Gastrocnemius medialis (tissue), 4 donors: ENCODE results near the gene CCL8. TPM values are rescaled to one million over a fixed set of nuclear protein-coding genes. Genes with fewer than 3 reads are reported as not detected.

Experiments used
- ATAC-seq, 2 donors: fragments of 150-250 bp; one replicate each; pipeline ENCODE4 v1.9.1; 2016
- DNase-seq, 2 donors: peaks; one replicate each; pipeline ENCODE4 v3.0.0-alpha.2; 2019
- H3K27ac ChIP-seq, 4 donors: fragments of 200-600 bp; sonication (generic); 1 replicate in 1 of 4; 2 replicates in 3 of 4; pipeline ENCODE4 v1.5.1; 2016 to 2018; ENCODE audit warnings: mild to moderate bottlenecking in 2 of 4, moderate library complexity in 1 of 4
- H3K27me3 ChIP-seq, 3 donors: fragments of 200-600 bp; sonication (generic) in 2 of 3; 1 replicate in 1 of 3; 2 replicates in 2 of 3; pipeline versions ENCODE4 v1.5.1 to v1.6.0; 2016 to 2019; ENCODE audit warnings: mild to moderate bottlenecking in 1 of 3, moderate library complexity in 1 of 3
- H3K36me3 ChIP-seq, 2 donors: fragments of 200-600 bp; sonication (generic) in 1 of 2; one replicate each; pipeline ENCODE4 v1.5.1; 2017 to 2018
- H3K4me1 ChIP-seq, 2 donors: fragments of 200-600 bp; sonication (generic) in 1 of 2; one replicate each; pipeline ENCODE4 v1.5.1; 2016 to 2017; ENCODE audit warnings: mild to moderate bottlenecking in 2 of 2
- H3K4me3 ChIP-seq, 4 donors: fragments of 200-600 bp; sonication (generic) in 3 of 4; 1 replicate in 1 of 4; 2 replicates in 3 of 4; pipeline ENCODE4 v1.5.1; 2016 to 2019; ENCODE audit warnings: mild to moderate bottlenecking in 2 of 4
- H3K9me3 ChIP-seq, 3 donors: fragments of 200-600 bp; sonication (generic) in 2 of 3; 1 replicate in 1 of 3; 2 replicates in 2 of 3; pipeline ENCODE4 v1.5.1; 2016 to 2019
- POLR2A ChIP-seq, 2 donors: fragments of 450-650 bp; IDR thresholded peaks; one replicate each; pipeline ENCODE4 v1.6.1; 2017; ENCODE audit warnings: antibody characterized with exemption in 2 of 2, mild to moderate bottlenecking in 2 of 2, moderate library complexity in 2 of 2
- in situ Hi-C, 4 donors: fragments of 200-750 bp; cut with MboI; loops; one replicate each; pipeline versions ENCODE4 v1.15.0 to v1.8.0; 2017; ENCODE audit warnings: low sequenced_read_pairs in 4 of 4
- intact Hi-C: fragments of 100-400 bp; cut with DNase I; formaldehyde crosslinking; loops from one replicate; pipeline ENCODE4 v1.15.1; 2023; ENCODE audit warnings: low total_unique reads
- total RNA-seq, 4 donors: library from RNA; depleted of rRNA; stranded (reverse); fragments of >200 nt; gene quantifications; one replicate each; pipeline versions ENCODE4 v1.1.0 to v1.2.3, GENCODE V29; 2016
- TF ChIP-seq, protein P1 (sequence below), 5 experiments: fragments of 450-650 bp in 3 of 5; fragments of 200-600 bp in 2 of 5; sonication (generic) in 2 of 5; IDR thresholded peaks in 4 of 5; conservative IDR thresholded peaks in 1 of 5; 1 replicate in 4 of 5; 2 replicates in 1 of 5; pipeline ENCODE4 v1.5.1; 2016 to 2019; ENCODE audit warnings: antibody characterized with exemption in 5 of 5, mild to moderate bottlenecking in 3 of 5, moderate library complexity in 3 of 5

The CCL8 gene
- total RNA-seq, 4 donors from 2014 or later: 0.61 TPM; not detected in 3

DNA sequence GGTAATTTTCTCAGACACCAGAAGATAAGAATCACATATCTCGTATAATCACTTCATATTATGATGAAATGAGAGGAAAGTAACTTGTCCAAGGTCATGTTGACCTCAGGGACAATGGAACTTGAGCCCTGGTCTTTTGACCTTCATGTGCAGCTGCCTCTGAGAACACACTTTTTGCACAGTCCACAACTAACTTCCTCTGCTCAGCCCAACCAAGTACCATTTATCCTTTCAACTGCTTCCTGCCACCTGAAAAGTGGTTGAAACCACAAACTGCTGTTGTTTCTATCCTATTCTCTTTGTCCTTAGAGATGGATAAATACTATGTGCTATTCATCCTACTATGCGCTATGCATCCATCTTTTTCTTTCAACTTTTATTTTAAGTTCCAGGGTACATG lies 46.1 kb downstream of the CCL8 start:
- Histone ChIP-seq H3K4me1 (no peaks in the 10 kb centered on the region), H3K36me3 (no peaks in the 10 kb centered on the region), H3K4me3 (no peak overlapping the region), H3K9me3 (no peaks in the 10 kb centered on the region), H3K27ac (no peak overlapping the region), H3K27me3 (no peaks in the 10 kb centered on the region)
- no peak for DNase-seq
- no peak for TF ChIP-seq POLR2A (IDR thresholded peaks at IDR 0.05)
- TF ChIP-seq, protein P1, sequence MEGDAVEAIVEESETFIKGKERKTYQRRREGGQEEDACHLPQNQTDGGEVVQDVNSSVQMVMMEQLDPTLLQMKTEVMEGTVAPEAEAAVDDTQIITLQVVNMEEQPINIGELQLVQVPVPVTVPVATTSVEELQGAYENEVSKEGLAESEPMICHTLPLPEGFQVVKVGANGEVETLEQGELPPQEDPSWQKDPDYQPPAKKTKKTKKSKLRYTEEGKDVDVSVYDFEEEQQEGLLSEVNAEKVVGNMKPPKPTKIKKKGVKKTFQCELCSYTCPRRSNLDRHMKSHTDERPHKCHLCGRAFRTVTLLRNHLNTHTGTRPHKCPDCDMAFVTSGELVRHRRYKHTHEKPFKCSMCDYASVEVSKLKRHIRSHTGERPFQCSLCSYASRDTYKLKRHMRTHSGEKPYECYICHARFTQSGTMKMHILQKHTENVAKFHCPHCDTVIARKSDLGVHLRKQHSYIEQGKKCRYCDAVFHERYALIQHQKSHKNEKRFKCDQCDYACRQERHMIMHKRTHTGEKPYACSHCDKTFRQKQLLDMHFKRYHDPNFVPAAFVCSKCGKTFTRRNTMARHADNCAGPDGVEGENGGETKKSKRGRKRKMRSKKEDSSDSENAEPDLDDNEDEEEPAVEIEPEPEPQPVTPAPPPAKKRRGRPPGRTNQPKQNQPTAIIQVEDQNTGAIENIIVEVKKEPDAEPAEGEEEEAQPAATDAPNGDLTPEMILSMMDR (IDR thresholded peaks at IDR 0.05 in 4 of 5, conservative IDR thresholded peaks at IDR 0.05 in 1 of 5): no peak
- ATAC-seq: no peak
- intact Hi-C loops (loop anchor here (10.0 kb wide), 1 partner anchor 591 kb away; no protein-coding TSS in a partner anchor), in situ Hi-C loops (loop anchor here in 2 of 4 donors (10.0 kb wide), 1 partner anchor 171 kb away; no protein-coding TSS in a partner anchor)

DNA sequence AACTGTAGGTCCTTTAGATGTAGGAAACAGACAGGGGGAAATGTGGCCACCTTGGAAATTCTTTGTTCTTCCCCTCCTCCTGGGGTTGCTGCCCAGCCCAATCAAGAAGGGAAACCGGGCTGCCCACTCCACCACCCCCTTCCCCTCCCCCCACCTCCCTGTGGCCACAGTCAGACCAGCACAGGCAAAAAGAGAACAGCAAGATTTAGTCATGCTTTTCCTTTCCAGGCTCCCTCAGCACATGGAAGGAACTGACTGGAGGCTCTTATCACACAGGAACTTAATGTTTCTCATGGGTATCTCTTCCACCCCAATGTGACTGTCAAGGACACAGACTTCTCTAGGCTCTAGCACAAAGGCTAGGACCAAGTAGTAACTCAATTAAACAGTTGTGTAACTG lies 46.8 kb downstream of the CCL8 start:
- ATAC-seq (no peak), DNase-seq (no peak)
- intact Hi-C loops: loop anchor here (10.0 kb wide), 1 partner anchor 591 kb away; no protein-coding TSS in a partner anchor
- TF ChIP-seq, protein P1 (IDR thresholded peaks at IDR 0.05 in 4 of 5, conservative IDR thresholded peaks at IDR 0.05 in 1 of 5): no peak
- no peak for TF ChIP-seq POLR2A (IDR thresholded peaks at IDR 0.05)
- no peaks in the 10 kb centered on the region for H3K36me3 ChIP-seq
- no peaks in the 10 kb centered on the region for H3K4me1 ChIP-seq
- no peaks in the 10 kb centered on the region for H3K9me3 ChIP-seq
- H3K4me3 ChIP-seq: no peak overlapping the region
- H3K27ac ChIP-seq: no peak overlapping the region
- H3K27me3 ChIP-seq: no peaks in the 10 kb centered on the region
- in situ Hi-C loops: loop anchor here in 2 of 4 donors (10.0 kb wide), 1 partner anchor 171 kb away; no protein-coding TSS in a partner anchor

DNA sequence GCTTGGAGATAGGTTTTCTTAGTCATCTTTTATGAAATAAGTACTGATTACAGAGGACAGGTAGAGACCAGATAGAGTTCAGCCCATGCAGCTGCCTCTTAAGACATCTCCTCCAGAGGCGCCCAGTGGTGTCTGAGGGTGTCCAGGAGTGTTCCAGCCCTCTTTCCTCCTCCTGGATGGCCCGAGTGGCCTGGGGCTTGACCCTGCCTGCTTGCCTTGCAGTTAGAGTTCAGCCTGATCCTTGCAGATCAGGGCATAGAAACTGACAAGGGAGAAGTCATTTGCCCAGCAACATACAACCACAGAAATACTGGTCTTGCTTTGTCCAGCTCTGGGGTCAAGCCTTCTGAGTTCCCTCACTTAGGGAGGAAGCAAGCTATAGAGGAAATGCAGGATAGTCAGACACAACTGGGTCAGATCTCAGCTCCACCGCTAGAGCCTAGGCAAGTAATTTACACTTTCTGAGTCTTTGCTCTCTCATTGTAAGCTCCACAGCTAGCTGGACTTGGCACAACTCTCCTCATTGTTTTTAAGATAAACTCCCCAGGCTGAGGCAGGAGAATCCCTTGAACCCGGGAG lies 47.4 kb downstream of the CCL8 start:
- no peak for ATAC-seq
- Histone ChIP-seq H3K27ac (no peak overlapping the region), H3K9me3 (no peaks in the 10 kb centered on the region), H3K36me3 (no peaks in the 10 kb centered on the region), H3K4me3 (no peak overlapping the region), H3K27me3 (no peaks in the 10 kb centered on the region), H3K4me1 (no peaks in the 10 kb centered on the region)
- intact Hi-C loops: loop anchor here (10.0 kb wide), 1 partner anchor 592 kb away; no protein-coding TSS in a partner anchor
- in situ Hi-C loops: loop anchor here in 2 of 4 donors (10.0 kb wide), 1 partner anchor 172 kb away; no protein-coding TSS in a partner anchor
- no peak for DNase-seq
- TF ChIP-seq POLR2A (IDR thresholded peaks at IDR 0.05): no peak
- TF ChIP-seq, protein P1 (IDR thresholded peaks at IDR 0.05 in 4 of 5, conservative IDR thresholded peaks at IDR 0.05 in 1 of 5): no peak

DNA sequence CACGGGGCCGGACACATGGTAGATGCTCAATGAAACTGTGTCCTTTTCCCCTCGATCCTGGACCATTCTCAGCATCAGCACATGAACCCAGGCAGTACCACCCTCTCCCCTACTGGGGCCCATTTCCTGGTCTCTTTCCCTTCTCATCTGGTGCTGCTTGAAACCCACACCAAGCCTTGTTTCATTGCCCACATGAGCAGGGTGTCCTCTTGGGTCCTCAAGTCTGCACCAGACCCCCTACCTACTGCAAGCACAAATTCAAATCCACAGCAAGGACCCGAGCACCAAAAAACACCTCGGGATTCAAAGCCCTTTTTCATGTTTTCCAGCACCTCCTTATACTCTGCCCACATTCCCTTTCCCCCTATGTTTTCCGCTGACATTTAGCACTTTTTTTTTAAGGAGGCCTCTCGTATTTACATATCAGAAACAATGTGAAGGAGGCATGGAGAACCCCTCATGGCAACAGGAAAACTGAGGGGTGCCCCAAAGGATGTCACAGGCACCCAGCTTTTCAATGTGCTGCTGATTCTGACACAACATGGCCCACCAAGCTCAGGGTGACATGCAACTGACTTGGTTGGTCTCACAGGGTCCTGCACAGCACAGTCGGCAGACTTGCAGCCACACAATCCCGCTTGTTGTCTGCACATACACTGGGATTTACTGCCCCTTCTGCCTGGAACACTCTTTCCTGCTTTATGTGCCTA lies 48.4 kb downstream of the CCL8 start:
- DNase-seq (no peak), ATAC-seq (no peak)
- Histone ChIP-seq H3K4me1 (no peaks in the 10 kb centered on the region), H3K4me3 (no peak overlapping the region), H3K27ac (no peak overlapping the region), H3K36me3 (no peaks in the 10 kb centered on the region), H3K9me3 (no peaks in the 10 kb centered on the region), H3K27me3 (no peaks in the 10 kb centered on the region)
- in situ Hi-C loops (loop anchor here in 2 of 4 donors (10.0 kb wide), 1 partner anchor 173 kb away; no protein-coding TSS in a partner anchor), intact Hi-C loops (loop anchor here (10.0 kb wide), 1 partner anchor 593 kb away; no protein-coding TSS in a partner anchor)
- TF ChIP-seq POLR2A (IDR thresholded peaks at IDR 0.05): no peak
- TF ChIP-seq, protein P1 (IDR thresholded peaks at IDR 0.05 in 4 of 5, conservative IDR thresholded peaks at IDR 0.05 in 1 of 5): no peak
